Right lung (tissue), 5 donors: Measurements from ENCODE around the gene HIVEP3. TPM values are rescaled to one million over a fixed set of nuclear protein-coding genes. Genes with fewer than 3 reads are reported as not detected.
A peak's percentile ranks its signal among the peaks of the same experiment; 100 is the strongest.

Experiments
- DNase-seq, 2 donors: peaks; one replicate each; pipeline ENCODE4 v3.0.0-alpha.2; 2013
- polyA plus RNA-seq, 5 donors: library from polyadenylated mRNA; unstranded; fragments of 120-200 nt; gene quantifications; one replicate each; pipeline versions ENCODE4 v1.2.1 to v1.2.3, GENCODE V29; 2013; ENCODE audit warnings: inconsistent platforms in 1 of 5, low replicate concordance in 1 of 5; ENCODE audit not compliant: insufficient read length in 5 of 5, insufficient read depth in 1 of 5

HIVEP3 gene
- polyA plus RNA-seq, 5 donors: 6.3 to 7.6 (median 6.7) TPM

DNA sequence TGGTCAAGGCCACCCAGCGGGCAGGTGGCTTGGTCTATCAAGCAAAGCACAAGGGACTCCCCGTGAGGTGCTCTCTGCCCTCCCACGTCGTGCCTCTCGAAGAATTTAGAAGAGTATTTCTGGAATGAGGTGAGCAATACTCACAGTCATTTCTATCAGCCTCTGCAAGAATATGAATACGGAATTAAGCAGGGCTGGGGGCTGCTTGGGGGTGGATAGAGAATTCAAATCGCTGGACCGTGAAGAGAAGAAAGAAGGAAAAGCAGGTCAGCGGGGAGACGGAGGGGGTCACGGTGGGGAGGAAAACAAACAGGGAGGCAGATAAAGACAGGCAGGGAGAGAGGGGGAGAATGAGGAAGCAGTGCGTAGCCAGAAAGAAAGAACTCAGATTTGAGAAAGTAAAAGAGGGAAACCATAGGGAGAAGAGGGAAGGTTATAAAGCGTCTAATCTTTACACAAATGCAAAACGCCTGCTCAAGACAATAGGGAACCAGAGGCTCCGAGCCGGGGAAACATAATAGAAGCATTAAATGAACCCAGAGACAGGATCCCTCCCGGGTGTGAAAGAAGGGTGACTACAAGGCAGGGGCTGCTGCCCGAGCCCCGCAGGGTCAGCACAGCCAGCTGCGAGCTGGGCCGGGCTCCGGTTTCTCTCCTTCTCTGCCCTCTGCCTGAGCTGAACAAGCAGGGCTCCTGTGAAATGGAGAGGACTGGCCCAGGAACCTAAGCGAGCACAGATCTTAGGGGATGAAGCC lies 432.2 kb downstream of the HIVEP3 start:
- no peak for DNase-seq

- DNase-seq: no peak
These were observed 432.7 kb downstream of the HIVEP3 start for GRCh38 chr1:41486053-41486370.

DNA sequence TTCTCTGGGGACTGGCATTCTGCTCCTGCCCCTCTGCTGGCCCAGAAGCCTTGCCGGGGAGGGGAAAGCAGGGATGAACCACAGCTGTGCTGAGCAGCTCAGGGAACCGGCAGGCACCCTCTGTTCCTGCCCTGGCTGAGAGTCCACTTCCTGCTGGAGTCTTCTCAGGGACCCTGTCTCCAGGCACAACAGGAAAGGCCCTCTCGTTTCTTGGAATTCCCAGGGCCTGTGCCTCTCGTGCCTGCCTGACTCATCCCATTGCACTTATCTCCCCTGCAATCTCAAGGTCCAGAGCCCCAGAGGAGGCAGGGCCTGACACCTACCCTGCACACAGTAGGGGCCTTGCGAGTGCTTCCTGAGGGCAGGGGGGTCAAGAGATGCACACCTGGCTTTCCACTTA lies 433.1 kb downstream of the HIVEP3 start:
- DNase-seq: no peak

DNA sequence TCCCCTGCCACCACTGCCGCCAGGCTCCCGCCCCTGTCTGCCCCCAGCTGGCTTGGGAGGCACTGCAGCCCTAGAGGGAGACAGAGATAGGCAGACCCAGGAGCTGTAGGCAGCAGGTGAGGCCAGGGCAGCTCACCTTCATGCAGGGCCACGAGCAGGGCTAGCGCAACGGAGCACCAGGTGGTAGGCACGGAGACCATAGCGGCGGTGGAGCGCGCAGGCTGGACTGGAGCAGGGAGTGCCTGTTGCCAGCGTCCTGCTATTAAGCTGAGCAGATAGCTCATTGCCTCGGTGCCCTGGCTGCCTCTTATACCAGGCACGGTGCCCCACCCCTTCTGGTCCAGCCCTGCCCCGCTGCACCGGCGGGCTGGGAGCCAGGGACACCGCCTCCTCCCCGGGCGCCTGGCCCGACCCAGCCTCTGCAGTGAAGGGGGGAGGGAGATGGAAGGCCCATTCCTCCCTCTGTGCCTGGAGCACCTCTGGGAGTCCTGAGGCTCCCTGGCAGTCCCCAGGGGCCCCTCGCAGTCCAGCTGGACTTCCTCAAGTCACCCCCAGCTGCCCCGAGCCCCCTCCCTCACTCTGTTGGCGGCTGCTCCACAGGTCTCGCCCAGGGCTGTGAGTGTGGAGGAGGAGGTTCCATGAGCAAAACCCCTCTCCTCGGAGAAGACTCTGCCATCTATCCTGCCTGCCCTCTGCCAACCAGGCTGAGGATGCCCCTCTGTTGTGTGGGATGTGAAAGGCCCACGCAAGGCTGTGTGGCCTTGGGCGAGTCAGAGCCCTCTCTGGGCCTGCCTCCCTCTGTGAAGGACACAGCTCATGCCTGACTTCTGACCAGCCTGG lies 434.1 kb downstream of the HIVEP3 start, which contains the start of gene EDN2:
Gene EDN2, minus strand, starts transcription at position 282 of the 840 bp plus-strand sequence. Its CDS starts 82 bp downstream, at position 200.
- DNase-seq: no peak

DNA sequence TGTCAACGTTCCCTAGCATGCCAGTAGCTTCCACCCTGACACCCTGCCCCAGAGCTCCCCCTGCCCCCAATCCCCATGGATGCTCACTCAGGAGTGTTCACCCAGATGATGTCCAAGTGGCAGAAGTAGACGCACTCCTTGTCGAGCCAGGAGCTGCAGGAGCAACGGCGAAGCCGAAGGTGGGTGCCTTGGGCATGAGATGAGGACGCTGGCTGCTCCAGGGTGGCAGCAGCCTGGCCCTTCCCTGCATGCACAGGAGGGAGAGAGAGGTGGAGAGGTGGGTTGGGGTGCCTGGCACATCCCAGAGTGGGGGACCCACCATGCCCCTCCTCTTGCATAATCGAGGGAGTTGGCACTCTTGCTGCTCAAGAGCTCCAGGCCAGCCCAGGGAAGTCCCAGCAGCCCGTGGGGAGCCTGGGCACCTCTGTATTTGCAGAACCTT lies 434.7 kb downstream of the HIVEP3 start:
- DNase-seq: no peak

DNA sequence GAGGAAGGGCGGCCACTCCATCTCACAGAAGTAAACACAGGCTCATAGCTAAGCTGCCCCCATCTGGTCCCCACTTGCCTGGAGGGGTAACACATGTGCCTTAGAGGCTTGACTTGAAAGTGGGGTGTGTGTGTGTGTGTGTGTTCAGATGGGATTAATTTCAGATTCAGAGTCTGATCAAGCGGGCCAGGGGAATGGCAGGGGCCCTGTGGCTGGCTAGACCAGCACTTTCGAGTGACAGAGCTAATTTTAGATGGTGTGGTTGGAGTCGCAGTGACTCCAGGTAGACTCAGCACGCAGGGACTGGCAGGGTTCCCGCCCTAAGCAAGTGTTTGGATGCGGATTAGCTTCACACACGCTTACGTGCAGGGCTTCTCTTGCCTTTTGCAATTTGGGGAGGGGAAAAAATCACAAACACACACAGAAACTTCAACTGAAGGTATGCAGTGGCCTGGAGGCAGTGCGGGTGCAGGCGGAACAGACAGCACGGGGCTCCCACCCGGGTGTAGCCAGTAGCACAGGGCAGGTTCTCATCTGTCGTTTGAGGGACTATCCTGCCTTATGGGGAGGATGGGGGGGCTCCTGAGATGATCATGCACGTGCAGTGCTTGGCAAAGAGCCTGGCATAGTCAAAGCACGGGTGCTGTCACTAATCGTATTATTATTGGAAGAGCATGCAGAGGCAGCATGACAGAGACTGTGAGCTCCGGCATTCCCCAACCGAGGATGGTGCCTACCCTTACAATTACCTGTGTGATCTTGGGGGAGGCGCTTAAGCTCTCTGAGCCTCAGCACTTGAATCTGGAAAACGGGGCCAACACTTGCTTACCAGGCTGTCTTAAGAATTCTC lies 435.5 kb downstream of the HIVEP3 start:
- no peak for DNase-seq

- DNase-seq: no peak
These were observed 436.5 kb downstream of the HIVEP3 start for GRCh38 chr1:41482001-41482765.

DNA sequence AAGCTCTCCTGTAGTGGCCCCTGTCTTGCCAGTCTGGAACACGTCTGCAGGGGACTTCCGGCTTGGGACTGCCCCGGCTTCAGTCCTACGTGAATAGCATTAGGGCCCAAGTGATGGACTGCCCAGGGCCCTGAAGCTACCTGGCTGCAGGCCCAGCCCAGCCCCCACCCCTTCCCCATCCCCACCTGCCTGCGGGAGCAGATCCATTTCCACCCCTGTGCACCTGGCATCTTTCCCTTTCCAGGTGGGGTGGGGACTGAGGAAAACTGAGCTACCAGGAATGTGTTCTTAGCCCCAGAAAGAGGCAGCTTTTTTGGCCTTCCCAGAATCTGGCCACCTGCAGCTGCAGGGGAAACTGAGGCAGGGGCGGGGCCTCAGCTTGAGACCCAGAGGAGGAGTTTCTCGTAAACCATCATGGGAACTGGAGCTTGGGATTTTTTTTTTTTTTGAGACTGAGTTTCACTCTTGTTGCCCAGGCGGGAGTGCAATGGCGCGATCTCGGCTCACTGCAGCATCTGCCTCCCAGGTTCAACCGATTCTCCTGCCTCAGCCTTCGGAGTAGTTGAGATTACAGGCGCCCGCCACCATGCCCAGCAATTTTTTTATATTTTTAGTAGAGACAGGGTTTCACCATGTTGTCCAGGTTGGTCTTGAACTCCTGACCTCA lies 437.5 kb downstream of the HIVEP3 start:
- no peak for DNase-seq

GRCh38 chr1:41480204-41481108 lies 438.3 kb downstream of the HIVEP3 start:
- DNase-seq: no peak

GRCh38 chr1:41479808-41480160 lies 438.9 kb downstream of the HIVEP3 start:
- DNase-seq: no peak

DNA sequence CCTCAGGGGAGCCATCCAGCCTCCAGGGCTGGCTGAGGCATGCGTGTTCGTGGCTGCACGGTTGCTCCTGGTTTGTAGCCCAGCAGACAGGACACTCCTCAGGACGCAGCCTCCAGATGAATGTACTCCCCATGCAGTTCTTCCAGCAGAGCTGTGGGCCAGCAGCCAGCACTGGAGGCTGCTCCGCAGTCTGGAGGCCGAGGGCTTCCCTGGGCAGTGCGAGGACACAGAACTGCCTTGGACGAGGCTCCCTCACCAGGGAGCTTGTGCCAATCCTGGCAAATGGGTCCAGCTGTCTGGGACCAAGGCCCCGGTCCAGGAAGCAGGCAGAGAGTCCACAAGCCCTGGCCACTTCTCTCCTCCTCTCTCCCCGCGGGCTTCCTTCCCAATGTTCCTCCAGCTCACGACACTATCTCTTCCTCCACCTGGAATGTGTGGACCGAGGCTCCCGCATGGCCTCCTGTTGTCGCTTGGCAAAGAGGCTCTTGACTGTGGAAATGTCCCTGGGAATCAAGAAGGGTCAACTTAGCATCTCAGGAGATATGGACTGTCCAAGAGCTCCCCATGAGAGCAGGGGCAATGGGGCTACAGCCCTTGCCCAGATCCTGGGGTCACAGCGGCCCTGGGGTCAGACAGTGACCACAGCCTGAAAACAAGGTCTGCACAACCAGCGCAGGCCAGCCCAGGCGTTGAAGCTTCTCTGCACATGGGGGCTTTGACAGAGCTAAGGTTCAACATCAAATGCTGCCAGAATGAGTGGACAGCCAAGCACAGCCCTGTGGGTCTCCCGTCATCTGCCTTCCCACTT lies 439.5 kb downstream of the HIVEP3 start:
- no peak for DNase-seq

DNA sequence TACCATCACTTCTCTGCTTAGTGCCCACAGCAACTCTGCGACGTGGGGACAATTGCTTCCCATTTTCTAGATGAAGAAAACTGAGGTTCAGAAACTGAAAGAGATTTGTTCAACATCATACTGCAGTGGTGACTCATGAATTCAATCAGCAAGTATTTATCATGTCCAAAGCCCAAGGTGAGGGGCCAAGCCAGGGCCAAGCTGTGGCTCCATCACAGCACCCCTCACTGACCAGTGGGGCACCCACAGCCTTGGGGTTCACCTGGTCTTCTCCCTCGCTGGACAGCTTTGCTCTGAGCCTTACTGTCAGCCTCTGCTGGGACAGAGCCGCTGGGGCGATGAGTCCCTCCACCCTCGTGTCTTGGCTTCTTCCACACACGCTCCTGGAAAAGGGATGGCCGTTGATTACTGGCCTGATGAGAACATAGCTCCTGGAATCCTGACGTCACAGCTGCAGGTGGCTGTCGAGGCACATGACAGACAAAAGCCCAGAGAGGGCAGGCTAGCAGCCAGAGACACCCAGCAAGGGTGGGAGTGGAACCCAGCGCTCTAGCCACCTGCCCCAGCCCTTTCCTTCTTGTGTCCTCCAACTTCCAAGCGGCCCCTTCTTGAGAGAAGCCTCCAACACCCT lies 440.5 kb downstream of the HIVEP3 start:
- no peak for DNase-seq

DNA sequence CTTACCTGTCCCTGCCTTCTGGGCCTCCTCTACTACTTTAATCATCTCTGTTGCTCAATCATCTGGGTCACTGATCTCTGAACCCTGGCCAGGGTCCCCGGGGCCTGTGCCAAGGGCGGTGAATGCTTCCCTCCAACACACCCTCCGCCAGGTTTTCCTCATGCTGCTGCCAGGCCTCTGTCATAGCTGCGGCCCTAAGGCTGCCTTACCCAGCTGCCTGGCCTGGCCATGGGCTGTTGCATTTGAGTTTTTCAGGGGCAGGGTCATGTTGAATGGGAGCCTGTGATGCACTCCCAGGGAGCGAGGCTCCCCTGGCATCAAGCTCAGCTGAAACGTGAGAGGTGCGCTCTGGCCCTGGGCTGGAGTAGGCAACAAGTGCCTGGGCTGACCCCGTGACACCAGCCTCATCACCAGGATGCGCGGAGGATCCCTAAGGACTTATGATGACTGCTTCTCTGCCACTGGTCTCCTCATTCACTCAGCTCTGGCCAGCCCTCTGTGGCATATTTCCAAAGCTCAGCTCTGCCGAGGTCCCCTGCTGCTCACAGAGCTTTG lies 441.8 kb downstream of the HIVEP3 start:
- no peak for DNase-seq

- no peak for DNase-seq
These were observed 442.7 kb downstream of the HIVEP3 start for GRCh38 chr1:41475859-41476567.

- no peak for DNase-seq
These were observed 443.4 kb downstream of the HIVEP3 start for GRCh38 chr1:41475346-41475745.

DNA sequence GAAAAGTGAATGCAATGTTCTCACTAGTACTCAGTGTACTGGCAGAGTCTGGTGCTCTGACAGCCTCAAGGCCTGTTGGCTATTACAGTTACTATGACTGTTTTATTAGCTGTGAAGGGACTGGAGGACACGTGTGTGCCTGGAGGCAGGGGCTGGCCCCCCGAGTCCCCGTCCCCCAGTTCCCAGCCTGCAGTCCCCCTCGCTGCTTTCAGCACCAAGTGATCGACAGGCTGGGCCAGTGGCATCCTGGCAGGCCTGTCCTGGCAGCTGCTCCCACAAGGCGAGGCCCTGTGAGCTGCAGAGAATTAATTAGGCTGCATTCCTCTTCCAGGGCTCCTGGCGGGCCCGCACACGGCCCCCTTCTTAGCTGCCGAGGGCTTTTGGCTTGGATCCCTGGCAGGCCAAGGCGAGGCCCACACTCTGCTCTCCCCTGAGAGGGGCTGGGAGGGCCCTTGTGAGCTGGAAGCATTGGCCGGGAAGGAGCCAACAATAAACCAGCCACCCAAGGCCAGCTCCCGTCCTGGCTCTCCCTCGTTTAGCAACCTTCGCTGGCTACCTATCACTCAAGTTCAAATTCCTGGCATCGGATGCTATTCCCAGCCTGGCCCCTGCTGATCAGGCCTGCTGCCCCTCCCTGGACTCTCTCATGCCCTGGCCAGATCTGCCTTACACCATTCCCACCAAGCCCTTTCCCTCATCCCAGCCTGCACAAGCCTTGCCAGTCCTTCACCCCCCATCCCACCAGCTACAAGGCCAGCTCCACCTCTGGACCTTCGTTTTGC lies 444.0 kb downstream of the HIVEP3 start:
- DNase-seq: peak; percentile 80 to 86
